CD4-positive, alpha-beta T cell treated with Interleukin-12 subunit alpha and Interleukin-12 subunit beta, for 1 hour (primary cell): Measurements from ENCODE around the gene SLC1A7.

Experiments
- DNase-seq: peaks from one replicate; pipeline ENCODE4 v3.0.0-alpha.2; 2020

SLC1A7 gene

DNA sequence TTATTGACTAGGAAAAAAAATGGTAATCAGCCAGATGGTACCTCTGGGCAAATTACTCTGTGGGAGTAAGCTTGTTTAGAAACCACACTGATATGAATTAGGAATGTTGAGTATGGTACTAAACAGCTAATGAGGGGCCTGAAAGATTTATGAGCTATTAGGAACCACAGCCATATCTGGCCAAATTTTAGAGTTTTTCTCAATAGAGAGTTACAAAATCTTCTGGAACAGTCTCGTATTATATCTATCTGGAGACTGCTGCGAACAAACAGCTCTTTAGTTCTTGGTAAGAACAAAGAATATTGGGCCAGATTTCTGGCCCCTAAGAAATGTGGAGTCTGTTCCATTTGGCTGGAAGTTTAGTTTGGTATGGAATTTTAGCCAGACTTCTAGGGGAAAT, 85.3 kb downstream of the SLC1A7 start:
- DNase-seq = no peak

DNA sequence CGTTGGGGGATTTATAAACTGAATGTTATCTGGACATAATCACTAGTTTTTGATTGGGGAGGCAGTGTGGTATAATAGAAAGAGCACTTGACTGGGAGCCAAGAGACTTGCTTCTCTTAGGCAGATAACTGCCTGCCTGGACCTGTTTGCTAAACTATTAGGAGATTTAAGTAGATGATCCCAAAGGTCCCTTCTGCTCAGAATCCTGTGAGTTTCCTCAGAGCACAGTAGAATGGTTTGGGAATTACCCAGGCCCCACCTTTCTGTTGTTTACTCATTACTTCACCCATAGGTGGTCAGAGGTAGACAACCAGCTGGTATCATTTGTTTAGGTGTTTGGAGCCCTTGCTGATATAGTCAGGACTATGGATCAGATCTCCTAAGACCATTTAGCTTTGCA, 90.8 kb downstream of the SLC1A7 start:
- DNase-seq = no peak

- no peak for DNase-seq
These were observed 92.1 kb downstream of the SLC1A7 start for GRCh38 chr1:53050310-53050709.

DNA sequence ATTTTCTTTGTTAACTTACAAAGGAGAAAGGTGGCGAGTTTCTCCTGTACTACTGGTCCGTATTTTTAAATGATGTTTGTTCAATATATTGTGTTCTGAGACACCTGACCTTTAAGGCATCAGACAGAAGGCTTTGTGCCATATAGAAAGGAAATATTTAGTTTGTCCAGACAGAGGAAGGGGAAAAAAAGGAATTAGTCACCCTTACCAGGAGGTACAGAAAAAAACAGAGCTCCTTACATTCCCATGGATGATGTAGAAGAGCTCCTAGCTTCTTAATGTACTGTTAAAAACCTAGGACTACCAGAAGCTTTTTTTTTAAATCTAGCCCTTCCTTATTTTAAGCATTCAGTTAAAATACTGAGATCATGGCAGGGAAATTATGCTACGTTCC, 92.9 kb downstream of the SLC1A7 start:
- no peak for DNase-seq

DNA sequence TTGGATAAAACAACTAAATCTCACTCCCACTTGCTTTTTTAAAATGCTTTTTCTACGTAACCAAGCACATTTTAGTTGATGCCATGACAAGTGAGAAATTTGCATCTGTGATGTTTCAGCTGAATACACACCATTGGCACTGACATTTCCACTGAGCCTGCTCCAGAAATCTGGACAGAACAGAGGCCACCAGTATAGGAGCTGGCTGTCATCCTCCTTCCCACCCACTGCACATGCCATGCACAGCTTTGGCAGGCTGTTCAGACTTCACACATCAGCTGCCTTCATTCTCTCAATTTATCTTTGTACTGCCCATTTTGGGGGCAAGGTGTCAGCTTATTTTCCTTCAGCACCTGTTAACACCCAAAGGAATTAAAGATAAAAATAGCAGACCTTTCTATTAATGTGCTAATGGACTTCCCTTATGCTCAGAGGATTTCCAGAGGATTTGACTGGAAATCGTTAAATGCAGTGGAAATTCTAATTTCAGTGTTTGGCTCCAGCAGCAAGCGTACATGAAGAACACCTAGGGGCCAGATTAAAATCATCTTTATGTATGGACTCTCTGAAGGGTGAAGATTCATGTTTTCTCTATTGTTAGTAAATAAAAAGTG, 93.4 kb downstream of the SLC1A7 start:
- no peak for DNase-seq

- DNase-seq = no peak
These were observed 94.4 kb downstream of the SLC1A7 start for GRCh38 chr1:53047737-53048736.

DNA sequence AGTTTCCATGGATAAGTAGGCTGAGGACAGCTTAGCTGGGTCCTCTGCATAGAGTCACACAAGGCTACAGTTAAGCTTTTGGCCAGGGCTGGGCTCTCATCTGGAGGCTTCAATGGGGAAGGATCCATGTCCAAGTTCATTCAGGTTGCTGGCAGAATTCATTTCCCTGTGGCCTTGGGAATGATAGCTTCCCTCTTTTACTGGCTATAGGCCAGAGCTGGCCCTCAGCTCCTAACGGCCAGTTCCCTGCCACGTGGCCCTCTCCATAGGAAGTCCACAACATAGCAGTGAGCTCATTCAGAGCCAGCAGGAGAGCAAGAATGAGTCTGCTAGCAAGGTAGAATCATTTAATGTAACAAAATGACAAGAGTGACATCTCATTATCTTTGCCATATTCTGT, 95.5 kb downstream of the SLC1A7 start:
- DNase-seq = no peak

DNA sequence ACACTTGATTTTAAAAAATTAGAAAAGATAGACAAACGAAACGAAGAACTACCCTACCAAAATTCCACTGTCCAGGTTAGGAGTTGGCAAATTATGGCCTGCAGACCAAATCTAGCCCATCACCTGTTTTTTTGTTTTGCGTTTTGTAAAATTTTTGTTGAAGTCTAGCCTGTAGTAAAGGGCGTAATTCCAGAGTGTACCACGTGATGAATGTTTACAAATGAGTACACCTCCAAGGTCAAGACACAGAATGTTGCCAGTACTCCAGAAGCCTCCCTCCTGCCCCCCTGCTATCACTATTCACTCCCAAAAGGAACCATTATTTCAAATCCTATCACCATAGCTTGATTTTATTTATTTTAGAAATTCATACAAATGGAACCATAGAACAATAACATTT, 97.5 kb downstream of the SLC1A7 start:
- DNase-seq = no peak

GRCh38 chr1:53043271-53043670, 99.2 kb downstream of the SLC1A7 start:
- DNase-seq = no peak

GRCh38 chr1:53038566-53038965, 103.9 kb downstream of the SLC1A7 start:
- DNase-seq = no peak
